Naive B cell (primary cell): Measurements from ENCODE around the gene TCF12. TPM values are rescaled to one million over a fixed set of nuclear protein-coding genes. Genes with fewer than 3 reads are reported as not detected.

ENCODE experiments used
- ATAC-seq, 2 donors: fragments of 150-1000 bp; cut with Tn5 transposase; 2 replicates each; pipeline ENCODE4 v1.10.0; 2021; ENCODE audit warnings: low read depth in 2 of 2, mild to moderate bottlenecking in 2 of 2, moderate library complexity in 2 of 2
- DNase-seq: peaks from one replicate; pipeline ENCODE4 v3.0.0; 2022
- H3K27ac Mint-ChIP-seq, 6 donors: one replicate each; pipeline ENCODE4 v1.8.0; 2020 to 2022; ENCODE audit warnings: mild to moderate bottlenecking in 6 of 6, mixed read lengths in 6 of 6, moderate library complexity in 5 of 6, inconsistent platforms in 2 of 6
- H3K27me3 Mint-ChIP-seq, 3 donors: one replicate each; pipeline ENCODE4 v1.8.0; 2021 to 2022; ENCODE audit warnings: mixed read lengths in 3 of 3, mild to moderate bottlenecking in 1 of 3
- H3K36me3 Mint-ChIP-seq, 2 donors: one replicate each; pipeline ENCODE4 v1.8.0; 2020 to 2022; ENCODE audit warnings: mixed read lengths in 2 of 2, inconsistent platforms in 1 of 2, mild to moderate bottlenecking in 1 of 2
- H3K4me1 Mint-ChIP-seq, 3 donors: one replicate each; pipeline ENCODE4 v1.8.0; 2020 to 2022; ENCODE audit warnings: mixed read lengths in 3 of 3, inconsistent platforms in 1 of 3, mild to moderate bottlenecking in 1 of 3, moderate library complexity in 1 of 3
- H3K4me3 Mint-ChIP-seq, 8 donors: one replicate each; pipeline ENCODE4 v1.8.0; 2020 to 2022; ENCODE audit warnings: mild to moderate bottlenecking in 8 of 8, mixed read lengths in 8 of 8, moderate library complexity in 8 of 8, inconsistent platforms in 2 of 8
- H3K9me3 Mint-ChIP-seq, 7 donors: one replicate each; pipeline ENCODE4 v1.8.0; 2020 to 2022; ENCODE audit warnings: mixed read lengths in 7 of 7, mild to moderate bottlenecking in 5 of 7, inconsistent platforms in 2 of 7, moderate library complexity in 1 of 7
- polyA plus RNA-seq, 6 donors: library from polyadenylated mRNA; unstranded; fragments of 300-500 nt; fragmentation: Illumina TruSeq; gene quantifications; one replicate each; pipeline ENCODE4 v1.2.3, GENCODE V29; 2021; ENCODE audit warnings: low read depth in 6 of 6

Gene TCF12
- polyA plus RNA-seq, 6 donors from 2014 or later = 42.0 to 70.9 (median 56.1) TPM

DNA sequence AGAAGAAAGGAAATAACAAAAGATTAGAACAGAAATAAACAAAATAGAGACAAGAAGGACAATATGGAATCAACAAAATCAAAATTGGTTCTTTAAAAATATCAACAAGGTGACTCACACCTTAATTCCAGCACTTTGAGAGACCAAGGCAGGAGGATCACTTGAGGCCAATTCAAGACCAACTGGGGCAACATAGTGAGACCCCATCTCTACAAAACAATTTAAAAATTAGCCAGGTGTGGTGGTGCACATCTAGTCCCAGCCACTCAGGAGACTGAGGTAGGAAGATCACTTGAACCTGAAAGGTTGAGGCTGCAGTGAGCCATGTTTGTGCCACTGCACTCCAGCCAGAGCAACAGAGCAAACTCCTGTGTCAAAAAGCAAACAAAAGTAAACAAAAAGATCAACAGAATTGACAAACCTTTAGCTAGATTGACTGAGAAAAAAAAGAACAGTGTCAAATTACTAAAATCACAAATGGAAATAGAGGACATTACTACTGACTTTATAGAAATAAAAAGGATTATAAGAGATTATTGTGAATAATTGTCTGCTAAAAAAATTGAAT is 267.1 kb downstream of the TCF12 start:
- Mint-ChIP-seq H3K27me3 (no peaks in the 10 kb centered on the region), H3K27ac (peak overlapping the region in 3 of 6 donors; percentile 22 to 61 (median 41)), H3K9me3 (peaks cover 0 to 6% (median 0%) of the 10 kb centered on the region in 7 donors), H3K4me1 (peaks cover 7 to 19% (median 12%) of the 10 kb centered on the region in 3 donors), H3K4me3 (no peak overlapping the region), H3K36me3 (peaks cover 8 to 20% of the 10 kb centered on the region in 2 donors)
- ATAC-seq (no peak), DNase-seq (no peak)

GRCh38 chr15:57189466-57189865 is 271.0 kb downstream of the TCF12 start:
- H3K36me3 Mint-ChIP-seq = peaks cover 21 to 29% of the 10 kb centered on the region in 2 donors
- peaks cover 8 to 14% (median 10%) of the 10 kb centered on the region in 3 donors for H3K4me1 Mint-ChIP-seq
- peaks cover 0 to 6% (median 0%) of the 10 kb centered on the region in 7 donors for H3K9me3 Mint-ChIP-seq
- DNase-seq = no peak
- H3K27me3 Mint-ChIP-seq = no peaks in the 10 kb centered on the region
- H3K27ac Mint-ChIP-seq = peak overlapping the region in 1 of 6 donors; percentile 70
- no peak for ATAC-seq
- H3K4me3 Mint-ChIP-seq = no peak overlapping the region

- Mint-ChIP-seq H3K4me1 (peaks cover 6 to 14% (median 10%) of the 10 kb centered on the region in 3 donors), H3K27ac (peak overlapping the region in 3 of 6 donors; percentile 19 to 70 (median 54)), H3K9me3 (peaks cover 0 to 5% (median 0%) of the 10 kb centered on the region in 7 donors), H3K27me3 (no peaks in the 10 kb centered on the region), H3K36me3 (peaks cover 18 to 27% of the 10 kb centered on the region in 2 donors), H3K4me3 (no peak overlapping the region)
- ATAC-seq (no peak), DNase-seq (no peak)
Observed at GRCh38 chr15:57190208-57190607, 271.8 kb downstream of the TCF12 start.

DNA sequence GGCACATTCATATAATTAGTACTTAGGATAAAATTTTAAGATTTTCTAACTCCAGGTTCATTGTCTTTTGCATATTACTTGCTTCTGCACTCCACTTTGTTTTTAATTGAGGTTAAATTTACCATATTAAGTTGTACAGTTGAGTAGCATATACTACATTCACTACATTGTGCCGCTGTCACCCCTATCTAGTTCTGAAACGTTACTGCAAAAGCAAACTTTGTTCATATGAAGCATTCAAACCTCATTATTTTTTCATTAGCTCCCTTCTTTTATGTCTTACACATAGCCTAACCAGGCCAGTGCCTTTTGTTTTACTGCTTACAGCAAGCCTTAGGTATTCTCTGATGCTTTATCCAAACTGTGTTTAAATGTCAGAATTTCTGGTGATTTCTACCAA is 274.7 kb downstream of the TCF12 start:
- peaks cover 13 to 19% of the 10 kb centered on the region in 2 donors for H3K36me3 Mint-ChIP-seq
- H3K4me3 Mint-ChIP-seq = no peak overlapping the region
- no peak for DNase-seq
- peaks cover 8 to 14% (median 10%) of the 10 kb centered on the region in 3 donors for H3K4me1 Mint-ChIP-seq
- H3K27me3 Mint-ChIP-seq = no peaks in the 10 kb centered on the region
- H3K9me3 Mint-ChIP-seq = no peaks in the 10 kb centered on the region
- ATAC-seq = no peak
- H3K27ac Mint-ChIP-seq = peak overlapping the region in 4 of 6 donors; percentile 3 to 49 (median 26)

DNA sequence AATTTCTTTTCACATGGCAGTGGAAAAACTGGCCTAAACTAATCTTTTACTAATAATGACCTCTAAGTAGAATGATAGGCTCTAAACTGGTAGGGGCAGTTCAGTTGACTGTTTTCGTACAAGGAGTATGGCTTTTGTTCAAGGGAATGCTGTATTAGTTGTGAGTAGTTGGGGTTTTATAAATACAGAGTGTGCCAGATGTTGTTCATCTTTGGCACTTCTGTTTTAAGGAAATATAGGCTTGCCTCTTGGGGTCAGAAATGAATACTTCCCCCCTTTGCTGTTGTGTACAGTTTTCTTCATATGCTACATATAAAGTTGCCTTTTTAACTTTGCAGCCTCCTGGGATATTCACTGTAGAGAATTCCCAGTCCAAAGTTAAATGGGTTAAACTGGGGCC is 276.9 kb downstream of the TCF12 start:
- DNase-seq (no peak), ATAC-seq (no peak)
- peak overlapping the region in 3 of 6 donors; percentile 9 to 88 (median 18) for H3K27ac Mint-ChIP-seq
- no peaks in the 10 kb centered on the region for H3K27me3 Mint-ChIP-seq
- peaks cover 13 to 19% of the 10 kb centered on the region in 2 donors for H3K36me3 Mint-ChIP-seq
- H3K4me3 Mint-ChIP-seq = no peak overlapping the region
- peaks cover 4 to 16% (median 5%) of the 10 kb centered on the region in 3 donors for H3K4me1 Mint-ChIP-seq
- no peaks in the 10 kb centered on the region for H3K9me3 Mint-ChIP-seq

GRCh38 chr15:57196865-57197264 is 278.4 kb downstream of the TCF12 start:
- no peak for ATAC-seq
- Mint-ChIP-seq H3K9me3 (no peaks in the 10 kb centered on the region), H3K36me3 (peaks cover 12 to 19% of the 10 kb centered on the region in 2 donors), H3K27ac (no peak overlapping the region), H3K4me1 (peaks cover 0 to 8% (median 5%) of the 10 kb centered on the region in 3 donors), H3K27me3 (no peaks in the 10 kb centered on the region), H3K4me3 (no peak overlapping the region)
- DNase-seq = no peak

DNA sequence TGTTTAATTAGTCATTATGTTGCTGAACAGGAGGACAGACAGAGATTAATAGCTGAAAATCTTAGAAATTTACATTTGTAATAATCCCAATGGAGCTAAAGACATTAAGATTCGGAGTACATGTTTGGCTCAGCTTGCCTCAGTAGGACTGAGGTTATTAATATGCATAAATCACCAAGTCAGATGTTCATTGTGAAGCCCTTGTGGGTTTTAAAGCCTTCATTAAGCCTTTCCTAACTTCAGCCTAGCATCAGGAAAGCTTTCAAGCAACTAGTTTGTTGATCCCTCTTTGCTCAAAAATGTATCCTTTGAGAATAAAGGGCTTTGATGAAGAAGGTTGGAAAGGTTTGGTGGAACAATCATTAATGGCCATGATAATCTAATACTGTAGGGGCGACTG is 279.7 kb downstream of the TCF12 start:
- Mint-ChIP-seq H3K4me1 (peaks cover 0 to 5% (median 4%) of the 10 kb centered on the region in 3 donors), H3K27me3 (no peaks in the 10 kb centered on the region), H3K9me3 (no peaks in the 10 kb centered on the region), H3K4me3 (no peak overlapping the region), H3K27ac (peak overlapping the region in 1 of 6 donors; percentile 27), H3K36me3 (peaks cover 5 to 14% of the 10 kb centered on the region in 2 donors)
- no peak for ATAC-seq
- DNase-seq = no peak

- Mint-ChIP-seq H3K9me3 (no peaks in the 10 kb centered on the region), H3K4me3 (no peak overlapping the region), H3K27ac (peak overlapping the region in 1 of 6 donors; percentile 76), H3K4me1 (peaks cover 0 to 5% (median 4%) of the 10 kb centered on the region in 3 donors), H3K36me3 (peaks cover 4 to 13% of the 10 kb centered on the region in 2 donors), H3K27me3 (no peaks in the 10 kb centered on the region)
- DNase-seq (no peak), ATAC-seq (no peak)
Observed at GRCh38 chr15:57198654-57199291, 280.3 kb downstream of the TCF12 start.

- H3K27ac Mint-ChIP-seq = no peak overlapping the region
- peaks cover 0 to 6% of the 10 kb centered on the region in 2 donors for H3K36me3 Mint-ChIP-seq
- no peaks in the 10 kb centered on the region for H3K27me3 Mint-ChIP-seq
- no peak overlapping the region for H3K4me3 Mint-ChIP-seq
- DNase-seq (no peak), ATAC-seq (no peak)
- no peaks in the 10 kb centered on the region for H3K9me3 Mint-ChIP-seq
- peaks cover 8 to 18% (median 10%) of the 10 kb centered on the region in 3 donors for H3K4me1 Mint-ChIP-seq
Observed at GRCh38 chr15:57201578-57201977, 283.1 kb downstream of the TCF12 start.

DNA sequence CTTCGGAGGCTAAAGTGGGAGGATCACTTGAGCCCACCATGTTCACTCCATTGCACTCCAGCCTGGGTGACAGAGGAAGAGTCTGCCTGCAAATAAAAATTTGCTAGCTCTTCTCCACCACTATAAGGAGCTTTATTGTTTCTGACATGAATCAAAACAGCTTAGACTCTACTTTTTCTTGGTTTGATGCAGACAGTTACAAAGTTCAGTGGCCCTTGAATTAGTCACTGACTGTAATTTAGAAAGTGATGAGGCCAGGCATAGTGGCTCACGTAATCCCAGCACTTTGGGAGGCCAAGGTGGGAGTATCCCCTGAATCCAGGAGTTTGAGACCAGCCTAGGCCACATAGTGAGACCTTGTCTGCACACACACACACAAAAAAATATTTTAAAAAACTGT is 285.5 kb downstream of the TCF12 start:
- Mint-ChIP-seq H3K36me3 (no peaks in the 10 kb centered on the region), H3K27me3 (no peaks in the 10 kb centered on the region), H3K4me1 (peaks cover 6 to 17% (median 8%) of the 10 kb centered on the region in 3 donors), H3K9me3 (no peaks in the 10 kb centered on the region), H3K27ac (peak overlapping the region in 1 of 6 donors; percentile 78), H3K4me3 (no peak overlapping the region)
- ATAC-seq (no peak), DNase-seq (no peak)

DNA sequence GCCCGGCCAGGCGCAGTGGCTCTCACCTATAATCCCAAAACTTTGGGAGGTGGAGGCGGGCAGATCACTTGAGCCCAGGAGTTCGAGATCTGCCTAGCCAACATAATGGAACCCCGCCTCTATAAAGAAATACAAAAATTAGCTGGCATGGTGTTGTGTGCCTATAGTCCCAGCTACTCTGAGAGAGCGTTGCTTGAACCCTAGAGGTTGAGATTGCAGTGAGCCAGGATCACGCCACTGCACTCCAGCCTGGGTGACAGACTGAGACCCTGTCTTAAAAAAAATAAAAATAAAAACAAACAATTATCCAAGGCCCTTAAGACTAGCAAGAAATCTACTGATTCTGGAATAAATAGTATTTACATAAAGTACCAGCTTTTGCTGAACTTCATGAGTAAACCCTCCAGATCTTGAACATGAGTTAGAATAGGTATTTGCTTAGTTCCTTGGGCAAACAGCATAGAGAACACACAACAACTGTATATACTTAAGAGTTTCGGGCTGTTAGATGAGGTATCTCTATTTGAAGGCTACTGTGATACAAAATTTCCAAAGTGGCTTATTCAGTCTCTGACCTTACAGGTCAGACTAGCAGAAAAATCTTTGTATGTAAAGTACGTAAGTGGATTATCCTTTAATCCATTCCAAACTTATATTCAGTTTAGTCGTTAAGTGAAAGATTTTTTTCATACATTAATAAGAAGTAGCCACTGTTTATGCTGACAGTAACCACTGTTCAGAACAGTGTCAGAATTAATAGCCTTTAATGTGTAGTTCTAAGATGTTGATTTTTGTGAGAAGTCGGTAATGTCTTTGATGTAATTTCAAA is 286.8 kb downstream of the TCF12 start:
- no peaks in the 10 kb centered on the region for H3K36me3 Mint-ChIP-seq
- ATAC-seq = no peak
- DNase-seq = no peak
- no peak overlapping the region for H3K4me3 Mint-ChIP-seq
- peaks cover 15 to 28% (median 21%) of the 10 kb centered on the region in 3 donors for H3K4me1 Mint-ChIP-seq
- H3K9me3 Mint-ChIP-seq = no peaks in the 10 kb centered on the region
- H3K27me3 Mint-ChIP-seq = no peaks in the 10 kb centered on the region
- peak overlapping the region; percentile 24 to 89 (median 64) for H3K27ac Mint-ChIP-seq

GRCh38 chr15:57205996-57206395 is 287.6 kb downstream of the TCF12 start:
- Mint-ChIP-seq H3K4me3 (peak overlapping the region in 1 of 8 donors; percentile 20), H3K4me1 (peaks cover 19 to 29% (median 21%) of the 10 kb centered on the region in 3 donors), H3K27ac (peak overlapping the region in 4 of 6 donors; percentile 6 to 89 (median 36)), H3K9me3 (no peaks in the 10 kb centered on the region), H3K36me3 (no peaks in the 10 kb centered on the region), H3K27me3 (no peaks in the 10 kb centered on the region)
- no peak for ATAC-seq
- DNase-seq = no peak

DNA sequence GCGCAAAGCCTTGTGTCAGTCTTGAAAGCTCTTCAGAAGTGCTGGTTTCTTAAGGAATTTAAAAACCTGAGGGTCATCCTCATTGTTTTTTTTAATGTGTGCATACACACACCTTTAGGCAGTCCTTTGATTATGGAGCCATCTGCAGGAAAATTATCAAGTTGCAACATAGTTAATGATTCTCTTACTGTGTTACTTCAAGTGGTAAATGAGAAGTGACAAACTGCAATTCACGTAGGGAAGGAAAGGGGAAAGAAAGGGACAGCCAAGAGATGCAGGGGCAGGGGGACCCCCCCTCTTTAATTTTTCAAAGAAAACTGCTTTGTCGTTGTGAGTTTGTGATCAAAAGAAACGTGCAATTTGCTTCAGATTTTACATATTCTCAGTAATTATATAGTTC is 295.4 kb downstream of the TCF12 start:
- Mint-ChIP-seq H3K9me3 (no peaks in the 10 kb centered on the region), H3K36me3 (no peaks in the 10 kb centered on the region), H3K4me1 (peaks cover 31 to 47% (median 44%) of the 10 kb centered on the region in 3 donors), H3K4me3 (no peak overlapping the region), H3K27me3 (no peaks in the 10 kb centered on the region), H3K27ac (peak overlapping the region in 5 of 6 donors; percentile 29 to 80 (median 48))
- ATAC-seq = peak; percentile 68 to 78
- DNase-seq = peak; percentile 5
